NCI-H1048 (cell line): ENCODE data around the gene CALML3.

ENCODE experiments used
- DNase-seq: peaks from one replicate; lab custom pipeline; 2025; lab: John Stamatoyannopoulos, UW

Gene CALML3

DNA sequence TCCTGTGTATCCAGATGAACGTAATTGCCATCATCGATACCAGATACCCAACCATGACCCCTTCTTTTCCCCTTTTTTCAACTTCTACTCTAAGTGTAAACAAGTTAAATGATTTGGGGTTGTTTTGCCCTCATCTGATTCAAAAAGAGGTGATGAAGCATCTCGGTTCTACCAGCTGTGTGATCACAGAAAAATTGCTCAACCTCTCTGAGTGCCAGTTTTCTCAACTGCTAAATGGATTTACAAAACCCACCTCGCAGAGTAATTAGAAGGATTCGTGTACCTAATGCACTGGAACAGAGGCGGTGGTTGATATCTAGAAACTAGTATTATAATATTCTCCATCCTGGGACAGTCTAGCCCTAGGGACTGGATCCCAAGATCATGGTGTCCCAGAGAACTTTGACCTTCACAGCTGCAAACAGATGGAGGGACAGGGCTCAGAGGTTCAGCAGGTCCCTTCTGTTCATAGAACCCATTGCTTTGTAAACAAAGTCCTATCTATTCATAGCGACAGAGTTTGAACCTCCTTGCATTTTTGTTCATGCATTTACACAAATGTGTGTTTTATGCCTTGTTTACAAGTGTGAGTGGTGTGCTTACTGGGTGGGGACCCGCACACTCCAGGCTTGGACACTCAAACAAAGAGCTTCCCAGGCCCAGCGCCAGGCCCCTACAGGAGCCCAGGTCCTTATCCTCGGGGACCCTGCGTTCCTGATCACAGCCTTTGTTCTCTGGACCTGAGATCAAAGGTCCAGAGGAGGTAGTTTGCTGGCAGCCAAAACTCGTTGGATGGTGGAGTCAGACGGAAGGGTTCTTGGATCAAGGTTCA is 46.4 kb downstream of the CALML3 start:
- no peak for DNase-seq

DNA sequence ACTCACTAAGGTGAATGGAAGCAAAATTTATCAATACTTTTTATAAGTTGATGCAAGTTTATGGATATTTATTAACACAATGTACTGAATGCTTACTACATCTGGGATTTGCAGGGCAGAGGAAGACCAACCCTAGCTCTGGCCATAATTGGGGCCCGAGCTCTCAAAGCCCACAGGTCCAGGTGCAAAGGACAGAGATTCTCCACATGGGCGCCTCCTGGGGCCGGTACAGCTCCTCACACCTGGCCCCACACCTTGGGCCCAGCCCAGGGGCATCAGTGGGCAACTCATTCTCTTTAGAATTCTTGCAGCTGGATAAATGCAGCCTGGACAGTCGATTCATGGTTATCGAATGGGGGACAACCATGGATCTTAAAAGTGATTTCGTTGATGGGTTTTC is 47.1 kb downstream of the CALML3 start:
- DNase-seq = no peak

DNA sequence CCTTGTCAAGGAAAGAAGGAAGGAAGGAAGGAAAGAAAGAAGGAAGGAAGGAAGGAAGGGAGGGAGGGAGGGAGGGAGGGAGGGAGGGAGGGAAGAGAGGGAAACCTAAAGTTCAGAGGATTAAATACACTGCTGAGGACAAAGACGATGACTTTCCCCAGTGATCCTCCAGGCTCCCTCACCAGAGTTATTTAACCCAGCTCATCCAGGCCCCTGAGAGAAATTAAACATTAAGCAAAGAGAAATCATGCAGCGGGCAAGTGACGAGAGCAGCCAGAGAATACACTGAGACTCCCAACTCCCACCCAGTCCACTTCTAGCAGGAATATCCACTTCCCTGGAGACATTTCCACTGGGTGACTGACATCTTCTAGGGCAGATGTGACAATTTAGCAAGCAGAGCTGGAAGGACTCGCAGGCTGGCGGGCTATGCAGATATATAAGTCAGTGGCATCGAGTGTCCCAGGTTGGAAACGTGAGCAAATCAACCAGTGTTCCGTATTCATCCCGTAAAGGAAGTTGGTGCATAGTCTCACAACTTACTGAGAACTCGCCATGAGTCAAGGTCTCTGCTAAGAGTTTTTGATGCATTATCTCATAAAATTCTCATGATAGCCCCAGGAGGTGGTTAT is 48.7 kb downstream of the CALML3 start:
- no peak for DNase-seq

DNA sequence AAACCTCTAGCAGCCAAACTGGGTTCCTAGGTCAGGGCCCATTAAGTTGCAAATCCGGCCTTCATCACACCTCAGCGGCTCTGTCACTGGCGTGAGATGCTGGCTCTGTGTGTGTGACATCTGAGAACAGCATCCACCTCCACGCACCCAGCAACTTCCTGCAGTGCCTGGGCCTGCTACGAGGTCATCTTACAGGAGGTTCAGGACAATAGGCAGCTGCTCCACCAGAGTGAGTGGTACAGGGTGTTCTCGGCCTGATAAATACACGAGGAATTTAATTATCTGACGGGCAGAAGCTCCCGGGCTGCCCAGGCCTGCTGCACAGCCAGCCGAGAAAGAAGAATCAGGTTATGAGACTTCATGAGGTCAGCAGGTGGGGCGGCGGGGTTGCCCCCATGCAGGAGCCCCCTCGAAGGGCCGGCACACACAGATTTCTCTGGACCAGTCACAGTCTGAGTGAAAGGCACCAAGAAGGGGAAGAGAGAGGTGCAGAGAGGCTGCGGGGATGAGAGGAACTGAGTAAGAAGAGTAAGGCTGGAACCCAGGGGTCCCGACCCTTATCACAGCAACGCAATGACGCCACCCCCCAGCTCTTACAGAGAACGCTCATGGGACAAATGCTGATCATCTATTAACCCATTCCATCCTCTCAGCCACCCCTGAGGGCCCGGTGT is 49.3 kb downstream of the CALML3 start:
- DNase-seq = no peak

DNA sequence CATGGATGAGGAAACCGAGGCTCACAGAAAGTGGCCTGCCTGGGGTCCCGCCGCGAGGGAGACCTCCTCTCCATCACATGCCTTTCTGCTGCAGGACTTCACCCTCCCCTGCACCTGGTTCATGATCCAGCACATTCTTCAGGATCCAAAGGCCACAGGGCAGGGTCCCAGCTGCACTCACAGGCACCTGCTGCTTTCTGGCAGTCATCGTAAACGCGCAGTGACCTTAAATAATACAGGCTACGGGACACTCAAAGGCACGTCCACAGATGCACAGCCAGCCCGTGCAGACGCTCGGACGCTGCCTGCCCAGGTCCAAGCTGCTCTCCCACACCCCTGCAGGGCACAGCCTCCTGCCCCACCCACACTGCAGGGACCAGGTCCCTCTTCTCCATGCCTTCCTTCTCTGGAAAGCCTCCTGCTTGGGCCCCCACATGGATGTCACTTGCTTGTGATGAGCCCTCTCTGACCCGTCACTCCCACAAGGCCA is 49.9 kb downstream of the CALML3 start:
- DNase-seq = no peak

DNA sequence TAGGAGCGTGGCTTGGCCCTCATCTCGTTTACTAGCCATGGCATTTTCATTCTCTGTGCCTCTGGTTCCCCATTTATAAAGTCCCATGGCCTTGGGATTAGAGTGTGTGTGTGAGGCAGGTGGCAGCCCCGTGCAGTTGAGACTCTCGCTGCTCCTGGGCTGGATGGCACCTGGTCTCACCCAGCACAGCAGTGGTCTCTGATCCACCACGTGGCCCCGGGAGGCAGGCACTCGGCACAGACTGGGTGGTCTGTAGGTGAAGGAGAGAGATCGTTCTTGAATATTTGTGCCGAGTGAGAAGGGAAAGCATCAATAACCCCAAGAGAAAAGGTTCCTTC is 50.4 kb downstream of the CALML3 start:
- no peak for DNase-seq

DNA sequence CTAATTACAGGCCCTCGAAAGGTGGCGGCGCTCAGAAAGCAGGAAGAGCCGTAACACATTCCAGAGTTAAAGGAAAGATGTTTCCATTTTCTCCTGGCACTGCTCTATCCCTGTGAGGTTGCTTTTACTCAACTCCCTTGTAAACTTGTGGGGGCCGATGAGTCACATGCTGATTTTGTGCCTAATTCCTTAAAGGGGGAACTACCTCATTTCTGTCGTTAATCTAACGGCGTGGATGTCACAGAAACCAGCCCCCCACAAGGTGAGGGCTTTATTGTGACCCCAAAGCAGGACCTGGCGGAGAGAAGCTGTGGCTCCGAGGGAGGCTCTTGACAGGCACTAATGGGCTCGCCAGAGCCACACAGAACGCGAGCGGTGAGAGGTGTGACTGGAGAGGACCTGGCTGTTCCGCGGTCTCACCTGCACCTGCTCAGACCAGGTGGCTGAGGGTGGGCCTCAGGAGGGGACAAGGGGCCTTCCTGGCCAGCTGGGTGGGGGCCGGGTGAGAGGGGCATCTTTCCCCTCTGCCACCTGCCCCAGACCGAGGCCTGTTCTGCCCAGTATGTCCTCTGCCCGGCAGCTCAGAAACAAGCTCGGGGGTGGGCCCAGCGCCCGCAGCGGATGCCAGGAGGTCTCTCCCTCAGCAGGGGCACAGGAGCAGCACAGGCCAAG is 50.9 kb downstream of the CALML3 start:
- DNase-seq = no peak

DNA sequence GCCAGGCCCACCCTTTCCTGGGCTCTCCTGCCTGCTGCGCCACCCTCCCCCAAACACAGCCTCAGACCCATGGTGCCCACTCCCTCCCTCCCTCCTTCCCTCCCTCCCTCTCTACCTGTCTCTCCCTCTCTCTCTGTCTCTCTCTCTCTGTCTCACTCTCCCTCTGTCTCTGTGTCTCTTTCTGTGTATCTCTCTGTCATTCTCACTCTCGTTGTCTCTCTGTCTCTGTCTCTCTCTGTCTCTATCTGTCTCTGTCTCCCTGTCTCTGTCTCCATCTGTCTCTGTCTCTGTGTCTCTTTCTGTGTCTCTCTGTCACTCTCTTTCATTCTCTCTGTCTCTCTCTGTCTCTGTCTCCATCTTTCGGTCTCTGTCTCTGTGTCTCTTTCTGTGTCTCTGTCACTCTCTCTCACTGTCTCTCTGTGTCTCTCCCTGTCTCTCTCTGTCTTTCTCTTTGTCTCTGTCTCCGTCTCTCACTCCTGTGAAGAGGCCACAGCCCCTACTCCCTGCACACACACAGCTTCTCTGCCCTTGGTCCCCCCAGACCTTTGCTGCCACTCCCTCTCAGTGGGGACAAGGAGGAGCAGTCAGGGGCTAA is 51.5 kb downstream of the CALML3 start:
- no peak for DNase-seq
